ENCODE measurements around the gene TLR2.

DNA sequence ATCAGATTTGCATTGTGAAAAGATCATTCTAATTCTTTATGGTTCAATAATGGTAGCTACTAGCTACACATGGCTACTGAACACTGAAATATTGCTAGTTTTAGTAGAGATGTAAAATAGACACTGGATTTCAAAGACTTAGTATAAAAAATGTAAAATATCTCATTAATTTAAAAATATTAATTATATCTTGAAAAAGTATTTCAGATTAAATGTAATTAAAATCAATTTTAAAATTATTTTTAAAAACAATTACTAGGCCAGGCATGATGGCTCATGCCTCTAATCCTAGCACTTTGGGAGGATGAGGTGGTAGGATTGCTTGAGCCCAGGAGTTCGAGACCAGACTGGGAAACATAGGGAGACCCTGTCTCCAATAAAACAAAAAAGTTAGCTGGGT is 20.4 kb upstream of the TLR2 start:
- no peak for TF ChIP-seq POLR2A (IDR thresholded peaks at IDR 0.05)
- TF ChIP-seq, protein P1, sequence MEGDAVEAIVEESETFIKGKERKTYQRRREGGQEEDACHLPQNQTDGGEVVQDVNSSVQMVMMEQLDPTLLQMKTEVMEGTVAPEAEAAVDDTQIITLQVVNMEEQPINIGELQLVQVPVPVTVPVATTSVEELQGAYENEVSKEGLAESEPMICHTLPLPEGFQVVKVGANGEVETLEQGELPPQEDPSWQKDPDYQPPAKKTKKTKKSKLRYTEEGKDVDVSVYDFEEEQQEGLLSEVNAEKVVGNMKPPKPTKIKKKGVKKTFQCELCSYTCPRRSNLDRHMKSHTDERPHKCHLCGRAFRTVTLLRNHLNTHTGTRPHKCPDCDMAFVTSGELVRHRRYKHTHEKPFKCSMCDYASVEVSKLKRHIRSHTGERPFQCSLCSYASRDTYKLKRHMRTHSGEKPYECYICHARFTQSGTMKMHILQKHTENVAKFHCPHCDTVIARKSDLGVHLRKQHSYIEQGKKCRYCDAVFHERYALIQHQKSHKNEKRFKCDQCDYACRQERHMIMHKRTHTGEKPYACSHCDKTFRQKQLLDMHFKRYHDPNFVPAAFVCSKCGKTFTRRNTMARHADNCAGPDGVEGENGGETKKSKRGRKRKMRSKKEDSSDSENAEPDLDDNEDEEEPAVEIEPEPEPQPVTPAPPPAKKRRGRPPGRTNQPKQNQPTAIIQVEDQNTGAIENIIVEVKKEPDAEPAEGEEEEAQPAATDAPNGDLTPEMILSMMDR (IDR thresholded peaks at IDR 0.05) = no peak
